Fibroblast of peridontal ligament (primary cell): ENCODE results near the gene SEMA3B.
A peak's percentile ranks its signal among the peaks of the same experiment; 100 is the strongest.
"Not testable (repeated sequence)": the region's sequence is repeated elsewhere in the genome, so short reads cannot be mapped to it uniquely, and the experiment has no call there.

Source experiments
- DNase-seq: peaks from one replicate; pipeline ENCODE4 v3.0.0-alpha.2; 2010; ENCODE audit errors: extremely low read depth

SEMA3B gene

DNA sequence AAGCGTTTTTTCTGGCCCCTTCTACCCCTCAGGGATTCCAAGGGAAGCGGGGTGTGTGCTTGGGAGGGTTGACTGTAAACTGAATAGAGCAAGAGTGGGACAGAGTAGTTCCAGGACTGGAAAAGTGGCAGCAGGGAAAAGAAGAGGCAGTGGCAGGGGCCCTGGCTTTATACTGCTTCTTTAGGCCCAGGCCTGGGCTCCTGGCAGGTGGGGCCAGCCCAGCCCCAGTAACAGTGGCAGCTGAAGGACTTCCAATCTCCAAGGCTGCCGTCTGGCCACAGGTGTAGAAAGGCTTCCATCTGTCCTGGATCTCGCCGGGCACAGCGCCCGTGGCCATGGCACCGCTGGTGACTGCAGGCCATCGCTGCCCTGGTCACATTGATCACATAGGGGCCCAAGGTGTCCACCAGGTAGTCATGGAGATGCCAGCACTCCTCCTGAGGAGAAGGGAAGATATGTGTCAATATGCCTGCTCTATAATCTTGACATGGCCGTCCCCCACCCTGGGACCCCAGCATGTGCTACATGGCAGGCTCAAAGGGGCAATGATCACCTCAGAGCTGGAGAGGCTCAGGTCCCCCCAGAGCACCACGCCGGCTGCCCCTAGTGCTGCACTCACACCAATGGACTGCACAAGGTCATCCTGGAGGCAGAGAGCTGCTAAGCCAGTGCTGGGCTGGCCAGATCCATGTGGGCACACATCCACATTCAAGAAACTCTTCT, 24.3 kb downstream of the SEMA3B start:
- DNase-seq: no peak

DNA sequence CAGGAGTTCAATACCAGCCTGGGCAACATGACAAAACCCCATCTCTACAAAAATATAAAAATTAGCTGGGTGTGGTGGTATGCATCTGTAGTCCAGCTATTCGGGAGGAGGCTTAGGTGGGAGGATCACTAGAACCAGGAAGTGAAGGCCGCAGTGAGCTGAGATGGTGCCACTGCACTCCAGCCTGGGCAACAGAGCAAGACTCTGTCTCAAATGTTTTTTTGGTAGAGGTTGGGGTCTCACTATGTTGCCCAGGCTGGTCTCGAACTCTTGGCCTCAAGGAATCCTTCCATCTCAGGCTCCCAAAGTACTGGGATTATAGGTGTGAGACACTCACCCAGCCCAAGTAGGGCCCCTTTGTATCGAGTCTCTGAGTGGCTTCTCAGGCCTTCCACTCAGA, 25.1 kb downstream of the SEMA3B start:
- no peak for DNase-seq

GRCh38 chr3:50294492-50295403, 25.8 kb downstream of the SEMA3B start:
- DNase-seq: no peak

DNA sequence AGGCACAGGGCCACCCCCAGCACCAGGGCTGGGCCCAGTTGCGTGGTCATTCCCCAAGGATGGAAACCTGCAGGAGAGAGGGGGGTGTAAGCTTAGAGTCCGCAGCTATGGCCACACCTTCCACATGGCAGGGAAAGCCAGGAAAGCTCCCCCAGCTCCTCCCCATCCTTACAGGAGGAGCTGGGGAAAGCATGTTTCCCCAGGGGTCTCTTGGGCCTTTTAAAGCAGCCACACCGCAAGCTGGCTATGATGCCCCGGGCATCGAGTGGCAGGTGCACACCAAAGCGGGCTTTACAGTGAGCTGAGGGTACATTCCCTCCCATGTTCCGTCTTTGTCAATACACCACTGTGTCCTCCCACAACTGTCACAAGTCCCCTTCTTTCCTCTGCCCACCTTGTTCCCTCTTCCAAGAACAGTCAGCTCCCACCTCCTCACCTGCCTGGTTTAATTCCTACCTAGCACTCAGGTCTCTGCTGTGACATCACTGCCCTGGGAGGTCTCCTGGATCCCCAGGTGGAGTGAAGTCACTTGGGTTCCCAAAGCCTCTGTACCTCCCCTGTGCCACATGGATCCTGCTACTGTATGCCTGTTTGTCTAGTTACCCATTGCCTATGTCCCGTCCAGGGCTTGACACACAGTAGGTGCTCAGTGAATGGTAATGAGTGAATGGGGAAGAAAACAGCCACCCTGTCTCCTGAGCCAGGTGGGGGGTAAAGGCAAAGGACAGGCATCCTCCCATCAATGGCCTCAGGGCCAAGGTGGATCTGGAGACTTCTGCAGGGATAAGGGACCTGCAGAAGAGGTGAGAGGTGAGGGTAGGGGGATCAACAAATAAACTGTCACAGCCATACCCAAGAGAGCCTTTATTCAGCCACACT, 26.8 kb downstream of the SEMA3B start:
- no peak for DNase-seq

- no peak for DNase-seq
Observed at GRCh38 chr3:50296721-50297383, 27.9 kb downstream of the SEMA3B start.

DNA sequence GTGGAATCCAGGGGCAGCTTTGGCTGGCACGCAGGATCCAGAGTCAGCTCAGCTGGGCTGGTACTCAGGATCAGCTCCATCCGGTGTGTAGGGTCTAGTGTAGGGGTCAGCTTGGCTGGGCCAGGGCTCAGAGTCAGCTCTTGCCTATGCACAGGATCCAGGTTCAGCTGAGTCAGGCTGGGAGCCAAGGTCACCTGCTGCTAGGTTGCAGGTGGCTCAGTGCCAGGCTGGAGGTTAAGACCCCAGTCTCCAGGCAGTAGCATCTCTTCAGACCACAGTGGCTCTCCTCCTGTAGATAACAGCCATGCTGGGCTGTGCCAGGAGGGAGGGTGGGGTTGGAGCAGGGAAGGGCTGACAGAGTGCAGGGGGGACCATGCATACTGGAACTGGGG, 28.4 kb downstream of the SEMA3B start:
- no peak for DNase-seq

GRCh38 chr3:50297896-50298725, 29.2 kb downstream of the SEMA3B start:
- DNase-seq: no peak

DNA sequence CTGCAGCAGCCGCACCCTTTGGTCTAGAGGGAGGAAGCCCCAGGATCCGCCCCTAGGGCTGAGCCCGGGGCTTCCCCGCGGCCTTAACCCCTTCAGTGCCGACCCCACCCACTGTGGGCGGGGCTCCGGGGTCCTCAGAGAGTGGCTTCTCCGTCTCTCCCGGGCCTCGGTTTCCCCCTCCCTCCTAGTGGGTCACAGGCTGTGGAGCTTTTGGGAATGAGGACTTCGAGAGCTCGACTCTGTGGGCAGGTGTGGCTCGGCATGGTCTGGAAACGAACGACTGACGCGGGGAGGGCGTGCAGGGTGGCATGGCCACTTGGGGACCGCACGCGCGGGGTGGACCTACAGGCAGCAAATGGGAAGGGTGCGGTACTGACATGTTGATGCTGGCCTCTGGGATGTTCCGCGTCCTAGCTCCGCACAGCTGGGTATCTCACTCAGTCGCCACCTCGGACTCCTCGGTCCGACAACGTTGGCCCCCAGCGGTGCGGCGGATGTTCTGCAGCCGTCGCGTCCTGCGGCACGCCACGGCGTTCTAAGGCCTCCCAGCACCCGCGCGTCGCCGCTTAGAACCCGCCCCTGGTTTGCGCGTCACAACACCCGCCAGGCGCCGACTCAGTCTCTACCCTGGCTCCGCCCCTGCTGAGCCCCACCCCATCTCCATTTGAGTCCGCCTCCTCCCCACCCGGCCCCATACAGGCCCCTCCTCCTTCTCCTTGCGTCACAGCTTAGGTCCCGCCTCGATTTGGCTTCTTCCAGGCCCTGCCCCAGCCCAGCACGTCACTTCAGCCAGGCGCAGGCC, 30.1 kb downstream of the SEMA3B start, which contains the start of the genes HYAL3 and NAA80:
HYAL3 (minus strand) TSS at position 570 of the 802 bp plus-strand sequence. CDS start 3,803 bp downstream, outside the sequence.
NAA80 (minus strand) TSS at position 570 of the 802 bp plus-strand sequence. CDS start 1,942 bp downstream, outside the sequence.
- DNase-seq: peak; percentile 99

DNA sequence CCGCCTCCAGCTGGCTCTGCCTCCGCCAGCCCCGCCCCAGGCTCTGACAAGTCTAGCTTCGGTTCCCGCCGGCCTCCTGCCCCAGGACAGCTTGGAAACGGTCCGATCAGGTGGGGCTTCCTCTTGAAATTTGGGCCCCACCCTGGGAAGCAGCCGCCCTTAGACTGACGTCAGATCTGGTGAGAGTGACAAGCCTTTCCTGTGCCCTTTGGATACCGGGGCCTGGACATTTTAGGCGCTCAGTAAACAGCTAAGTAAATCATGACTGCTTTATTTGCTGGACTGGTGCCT, 30.6 kb downstream of the SEMA3B start:
- no peak for DNase-seq

DNA sequence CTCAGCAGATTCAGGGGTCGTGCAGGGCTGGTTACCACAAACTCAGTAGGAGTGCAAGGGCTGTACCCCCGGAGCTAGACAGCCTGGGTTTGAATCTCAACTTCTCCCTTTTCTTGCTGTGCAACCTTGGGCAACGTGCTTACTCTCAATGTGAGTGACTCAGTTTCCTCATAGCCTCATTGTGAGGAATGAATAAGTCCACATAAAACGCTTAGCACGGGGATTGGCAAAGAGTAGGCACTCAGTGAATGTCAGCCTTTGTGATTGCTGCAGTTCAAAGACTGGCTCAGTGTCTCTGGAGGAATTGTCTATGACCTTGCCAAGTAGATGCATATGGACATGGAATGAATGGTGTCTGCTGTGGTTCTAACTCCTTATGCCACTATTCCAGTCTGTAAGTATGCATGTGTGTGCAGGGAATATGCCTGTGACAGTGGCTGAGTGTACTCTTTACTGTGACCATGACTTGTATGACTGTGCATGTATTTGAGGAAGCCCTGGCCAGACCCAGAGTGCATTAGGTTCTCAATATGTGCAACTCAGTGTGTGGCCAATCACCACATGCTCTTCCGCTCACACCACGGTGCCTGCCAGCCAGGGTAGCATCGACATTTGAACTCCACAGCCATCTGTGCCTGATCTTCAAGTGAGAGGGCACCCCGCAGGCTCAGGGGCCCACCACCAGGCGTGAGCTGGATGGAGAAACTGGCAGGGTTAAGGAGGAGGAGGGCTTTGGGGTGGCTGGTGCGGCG, 31.2 kb downstream of the SEMA3B start:
- peak; percentile 57 for DNase-seq

DNA sequence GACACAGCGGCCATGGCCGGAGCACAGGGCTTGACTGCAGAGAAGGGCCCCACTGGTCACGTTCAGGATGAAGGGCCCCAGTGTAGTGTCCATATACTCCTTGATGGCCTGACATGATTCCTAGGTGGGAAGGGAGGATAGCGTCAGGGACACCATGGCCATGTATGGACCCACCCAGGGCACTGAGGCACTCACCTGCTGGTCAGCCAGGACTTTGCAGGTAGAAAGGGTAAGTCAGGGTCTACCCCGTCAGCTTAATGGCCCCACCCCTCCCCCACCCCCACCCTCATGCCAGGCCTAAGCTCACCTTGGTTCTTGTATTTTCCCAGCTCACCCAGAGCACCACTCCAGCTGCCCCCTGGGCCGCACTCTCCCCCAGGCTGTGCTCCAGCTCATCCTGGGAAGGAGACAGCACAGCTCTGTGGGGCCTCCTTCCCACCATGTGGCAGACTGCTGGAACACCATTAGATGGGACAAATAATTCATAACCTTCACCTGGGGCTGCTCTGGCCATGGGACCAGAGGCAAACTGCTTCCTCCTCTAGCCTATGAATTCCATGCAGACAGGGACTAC, 31.8 kb downstream of the SEMA3B start:
- no peak for DNase-seq

DNA sequence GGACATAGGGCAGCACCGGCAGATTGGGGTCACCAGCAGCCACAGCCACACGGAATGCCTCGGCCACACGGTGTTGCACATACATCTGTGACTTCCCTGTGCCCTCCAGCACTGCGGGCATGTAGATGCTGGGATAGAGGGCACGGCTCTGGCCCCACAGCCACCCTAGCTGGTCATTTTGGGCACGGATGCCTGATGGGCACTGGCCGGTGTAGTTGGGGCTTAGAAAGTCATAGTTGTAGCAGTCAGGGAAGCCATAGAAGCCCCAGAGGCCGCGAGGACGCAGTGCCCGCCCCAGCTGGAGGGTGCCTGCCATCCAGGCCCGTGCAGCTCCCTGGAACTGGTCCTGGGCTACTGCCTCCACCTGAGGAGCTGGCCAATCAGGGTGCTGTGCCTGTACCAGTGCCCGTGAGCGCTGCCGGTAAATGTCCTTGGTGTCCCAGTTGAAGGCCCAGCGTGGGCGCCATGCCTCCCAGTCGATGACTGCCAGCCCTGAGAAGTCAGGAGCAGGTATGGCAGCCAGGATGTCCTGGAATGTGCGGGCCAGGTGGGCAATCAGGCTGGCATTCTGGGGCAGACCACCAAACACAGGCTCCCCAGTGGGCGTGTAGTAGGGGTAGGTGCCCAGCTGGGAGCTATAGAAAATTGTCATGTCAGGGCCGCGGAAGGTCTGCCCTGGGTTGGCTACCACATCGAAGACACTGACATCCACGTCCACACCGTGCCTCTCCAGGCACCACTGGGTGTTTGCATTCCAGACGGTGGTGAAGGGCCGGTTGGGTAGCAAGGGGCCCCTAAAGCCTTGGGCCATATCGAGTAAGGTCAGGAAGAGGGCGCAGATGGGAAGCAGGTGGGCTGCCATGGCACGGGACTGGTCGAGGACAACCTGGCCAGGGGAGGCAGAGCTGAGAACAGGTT, 33.4 kb downstream of the SEMA3B start:
- no peak for DNase-seq

DNA sequence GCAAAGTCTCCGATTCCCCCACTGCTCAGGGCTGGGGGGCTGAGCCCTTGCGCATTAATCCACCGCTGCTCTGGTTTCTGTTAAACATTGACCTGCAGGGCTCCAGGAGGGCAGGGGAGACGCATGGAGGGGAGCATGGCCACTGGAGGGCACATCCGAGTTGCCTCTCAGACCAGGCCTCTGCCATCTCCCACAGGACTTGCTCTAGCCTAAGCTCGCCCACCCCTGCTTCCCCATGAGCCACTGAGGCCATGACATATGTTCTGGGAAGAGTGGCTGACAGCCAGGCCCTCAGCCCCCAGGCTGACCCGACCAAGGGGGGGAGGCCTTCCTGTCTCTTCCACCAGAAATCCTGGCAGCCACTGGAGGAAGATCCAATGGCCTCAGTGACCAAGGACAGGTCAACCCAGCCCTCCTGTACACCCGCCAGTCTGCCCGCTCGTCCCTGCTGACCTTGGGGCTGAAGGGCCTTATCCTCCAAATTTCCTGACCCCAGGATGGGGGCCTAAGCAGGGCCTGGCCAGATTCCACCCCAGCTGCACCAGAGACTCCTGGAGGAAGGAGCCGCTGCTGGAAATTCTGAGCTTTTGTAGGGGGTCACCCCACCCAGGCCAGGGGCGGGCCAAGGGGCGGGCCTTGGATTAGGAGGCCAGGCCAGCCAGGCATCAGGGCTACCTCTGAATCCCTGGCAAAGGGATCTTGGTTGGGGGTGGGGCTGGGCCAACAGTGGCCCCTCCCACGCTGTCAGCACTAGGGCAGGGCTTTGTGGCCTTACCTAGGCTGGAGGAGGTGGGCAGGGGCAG, 34.3 kb downstream of the SEMA3B start, which contains the start of gene HYAL1:
HYAL1 (minus strand) TSS at position 562 of the 803 bp plus-strand sequence. CDS start 618 bp downstream, outside the sequence.
- no peak for DNase-seq

DNA sequence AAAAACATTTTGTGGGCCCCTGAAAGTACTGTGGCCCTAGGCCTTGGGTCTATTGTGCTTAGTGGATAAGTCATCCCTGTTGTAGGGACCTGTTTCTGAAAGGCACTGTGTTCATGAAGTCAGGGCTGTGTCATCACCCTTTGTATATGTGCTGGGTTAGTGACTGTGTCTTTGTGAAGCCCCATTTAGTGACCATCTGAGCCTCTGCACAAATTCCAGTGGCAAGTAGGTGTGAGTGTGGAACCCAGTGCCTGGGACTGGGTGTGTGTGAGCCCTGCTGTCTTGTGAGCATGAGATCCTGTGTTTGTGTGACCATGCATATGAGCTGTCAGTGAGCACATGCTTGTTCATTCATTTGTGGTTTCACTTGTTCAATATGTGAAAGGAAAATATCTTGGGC, 35.7 kb downstream of the SEMA3B start:
- no peak for DNase-seq

DNA sequence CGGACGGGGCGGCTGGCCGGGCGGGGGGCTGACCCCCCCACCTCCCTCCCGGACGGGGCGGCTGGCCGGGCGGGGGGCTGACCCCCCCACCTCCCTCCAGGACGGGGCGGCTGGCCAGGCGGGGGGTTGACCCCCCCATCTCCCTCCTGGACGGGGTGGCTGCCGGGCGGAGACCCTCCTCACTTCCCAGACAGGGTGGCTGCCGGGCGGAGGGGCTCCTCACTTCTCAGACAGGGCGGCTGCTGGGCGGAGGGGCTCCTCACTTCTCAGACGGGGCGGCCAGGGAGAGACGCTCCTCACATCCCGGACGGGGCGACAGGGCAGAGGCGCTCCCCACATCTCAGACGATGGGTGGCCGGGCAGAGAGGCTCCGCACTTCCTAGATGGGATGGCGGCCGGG, 43.1 kb downstream of the SEMA3B start:
- not testable (repeated sequence) for DNase-seq

GRCh38 chr3:50314342-50314741, 45.4 kb downstream of the SEMA3B start:
- no peak for DNase-seq
